Caco-2 (cell line): ENCODE results near the gene ZNF695. TPM values are rescaled to one million over a fixed set of nuclear protein-coding genes. Genes with fewer than 3 reads are reported as not detected.
A peak's percentile ranks its signal among the peaks of the same experiment; 100 is the strongest.
"Not testable (repeated sequence)": the region's sequence is repeated elsewhere in the genome, so short reads cannot be mapped to it uniquely, and the experiment has no call there.

Source experiments
- BruUV-seq: library from RNA; stranded (reverse); fragments of 400-500 nt; replicated peaks from 2 replicates; lab custom pipeline; 2021; lab: Mats Ljungman, UMichigan
- CTCF ChIA-PET: fragments of 300-600 bp; sonication (Branson Sonifier 250); formaldehyde crosslinking; loops from one replicate; lab custom pipeline; 2022; ENCODE audit warnings: antibody characterized with exemption; lab: Charles Lee
- POLR2A ChIA-PET: fragments of 300-600 bp; sonication (Branson Sonifier 250); formaldehyde crosslinking; loops from one replicate; lab custom pipeline; 2022; ENCODE audit warnings: antibody characterized with exemption; lab: Charles Lee
- DNase-seq, 2 experiments: peaks; one replicate each; pipeline versions ENCODE4 v3.0.0 to v3.0.0-alpha.2; 2020 to 2022
- H3K27me3 ChIP-seq: replicated peaks from 2 replicates; pipeline ENCODE4 v1.6.0; 2011; ENCODE audit warnings: low read length; ENCODE audit not compliant: control insufficient read depth, insufficient read depth
- H3K36me3 ChIP-seq: 2 replicates; pipeline ENCODE4 v1.5.1; 2011; ENCODE audit warnings: low read length; ENCODE audit not compliant: control insufficient read depth, insufficient read depth
- H3K4me1 ChIP-seq: fragments of 250-450 bp; sonication (Bioruptor Pico); 2 replicates; pipeline ENCODE4 v1.5.1; 2020; ENCODE audit warnings: mild to moderate bottlenecking
- H3K4me3 ChIP-seq: 2 replicates; pipeline ENCODE4 v1.5.1; 2011; ENCODE audit warnings: low read depth, mild to moderate bottlenecking, control low read depth, low read length
- H3K9me3 ChIP-seq: fragments of 250-450 bp; sonication (Bioruptor Pico); 2 replicates; pipeline ENCODE4 v1.5.1; 2020; ENCODE audit warnings: mild to moderate bottlenecking, moderate library complexity
- H3K27ac Mint-ChIP-seq: one replicate; pipeline ENCODE4 v1.8.0; 2022; ENCODE audit warnings: mixed read lengths; ENCODE audit not compliant: unreplicated experiment
- H3K27me3 Mint-ChIP-seq: one replicate; pipeline ENCODE4 v1.8.0; 2022; ENCODE audit warnings: mixed read lengths; ENCODE audit not compliant: insufficient read depth, unreplicated experiment
- H3K36me3 Mint-ChIP-seq: one replicate; pipeline ENCODE4 v1.8.0; 2022; ENCODE audit warnings: mild to moderate bottlenecking, mixed read lengths; ENCODE audit not compliant: insufficient read depth, unreplicated experiment
- H3K4me1 Mint-ChIP-seq: one replicate; pipeline ENCODE4 v1.8.0; 2022; ENCODE audit warnings: low read depth, mixed read lengths; ENCODE audit not compliant: unreplicated experiment
- H3K4me3 Mint-ChIP-seq: one replicate; pipeline ENCODE4 v1.8.0; 2022; ENCODE audit warnings: mild to moderate bottlenecking, moderate library complexity, mixed read lengths; ENCODE audit not compliant: unreplicated experiment
- H3K9me3 Mint-ChIP-seq: one replicate; pipeline ENCODE4 v1.8.0; 2022; ENCODE audit warnings: mixed read lengths; ENCODE audit not compliant: unreplicated experiment
- intact Hi-C: fragments of 100-400 bp; cut with micrococcal nuclease; formaldehyde crosslinking; loops from one replicate; pipeline ENCODE4 v1.10.0; 2022; ENCODE audit not compliant: unreplicated experiment
- total RNA-seq: library from RNA; stranded (reverse); gene quantifications from 2 replicates; pipeline ENCODE4 v1.2.3, GENCODE V29; 2022
- TF ChIP-seq, protein P1 (sequence below), 2 experiments: fragments of 200-600 bp in 1 of 2; IDR thresholded peaks; 1 replicate in 1 of 2; 2 replicates in 1 of 2; pipeline versions ENCODE4 v1.5.1 to v1.8.0; 2011 to 2022; ENCODE audit warnings: antibody characterized with exemption in 1 of 2, control low read depth in 1 of 2, inconsistent platforms in 1 of 2, low read depth in 1 of 2, low read length in 1 of 2, mild to moderate bottlenecking in 1 of 2, moderate library complexity in 1 of 2; ENCODE audit not compliant: insufficient read depth in 1 of 2, severe bottlenecking in 1 of 2, unreplicated experiment in 1 of 2

The ZNF695 gene
- total RNA-seq, 1 experiment from 2014 or later: 25.2 TPM

DNA sequence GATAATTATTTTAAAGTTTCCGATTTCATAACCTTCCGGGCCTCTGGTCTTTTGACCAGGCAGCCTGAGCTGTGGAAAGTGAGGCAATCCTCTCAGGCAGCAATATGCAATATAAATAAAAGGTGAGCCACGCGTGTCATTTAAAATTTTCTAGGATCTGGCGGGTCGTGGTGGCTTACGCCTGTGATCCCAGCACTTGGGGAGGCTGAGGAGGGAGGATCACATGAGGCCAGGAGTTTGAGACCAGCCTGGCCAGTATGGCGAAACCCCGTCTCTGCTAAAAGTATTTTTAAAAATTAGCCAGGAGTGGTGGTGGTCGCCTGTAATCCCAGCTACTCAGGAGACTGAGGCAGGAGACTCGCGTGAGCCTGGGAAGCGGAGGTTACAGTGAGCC, 546 bp upstream of the ZNF695 start:
- Histone ChIP-seq H3K4me3 (peak overlapping the region; percentile 97), H3K9me3 (peaks cover 28% of the 10 kb centered on the region), H3K36me3 (no peaks in the 10 kb centered on the region; the same call in 1 of the 2 replicates), H3K27me3 (no peaks in the 10 kb centered on the region), H3K4me1 (0 out of 2 replicates have a peak, but pooled peaks cover 5% of the 10 kb centered on the region)
- Mint-ChIP-seq H3K9me3 (peaks cover 8% of the 10 kb centered on the region), H3K27ac (peak overlapping the region; percentile 99), H3K4me3 (peak overlapping the region; percentile 95), H3K4me1 (no peaks in the 10 kb centered on the region), H3K36me3 (peaks cover 44% of the 10 kb centered on the region), H3K27me3 (no peaks in the 10 kb centered on the region)
- CTCF ChIA-PET: no interaction called here
- TF ChIP-seq, protein P1, sequence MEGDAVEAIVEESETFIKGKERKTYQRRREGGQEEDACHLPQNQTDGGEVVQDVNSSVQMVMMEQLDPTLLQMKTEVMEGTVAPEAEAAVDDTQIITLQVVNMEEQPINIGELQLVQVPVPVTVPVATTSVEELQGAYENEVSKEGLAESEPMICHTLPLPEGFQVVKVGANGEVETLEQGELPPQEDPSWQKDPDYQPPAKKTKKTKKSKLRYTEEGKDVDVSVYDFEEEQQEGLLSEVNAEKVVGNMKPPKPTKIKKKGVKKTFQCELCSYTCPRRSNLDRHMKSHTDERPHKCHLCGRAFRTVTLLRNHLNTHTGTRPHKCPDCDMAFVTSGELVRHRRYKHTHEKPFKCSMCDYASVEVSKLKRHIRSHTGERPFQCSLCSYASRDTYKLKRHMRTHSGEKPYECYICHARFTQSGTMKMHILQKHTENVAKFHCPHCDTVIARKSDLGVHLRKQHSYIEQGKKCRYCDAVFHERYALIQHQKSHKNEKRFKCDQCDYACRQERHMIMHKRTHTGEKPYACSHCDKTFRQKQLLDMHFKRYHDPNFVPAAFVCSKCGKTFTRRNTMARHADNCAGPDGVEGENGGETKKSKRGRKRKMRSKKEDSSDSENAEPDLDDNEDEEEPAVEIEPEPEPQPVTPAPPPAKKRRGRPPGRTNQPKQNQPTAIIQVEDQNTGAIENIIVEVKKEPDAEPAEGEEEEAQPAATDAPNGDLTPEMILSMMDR (IDR thresholded peaks at IDR 0.05; ENCODE audit: insufficient read depth in 1 of 2, low read depth in 1 of 2, low read length in 1 of 2, severe bottlenecking in 1 of 2, unreplicated experiment in 1 of 2): no peak
- intact Hi-C loops: loop anchor here (1.0 to 5.0 kb wide), 3 partner anchors 70 to 94 kb away; partner anchors contain the start of genes ZNF669 and ZNF670
- BruUV-seq: no TSS peak
- POLR2A ChIA-PET: no interaction called here
- DNase-seq: no peak

DNA sequence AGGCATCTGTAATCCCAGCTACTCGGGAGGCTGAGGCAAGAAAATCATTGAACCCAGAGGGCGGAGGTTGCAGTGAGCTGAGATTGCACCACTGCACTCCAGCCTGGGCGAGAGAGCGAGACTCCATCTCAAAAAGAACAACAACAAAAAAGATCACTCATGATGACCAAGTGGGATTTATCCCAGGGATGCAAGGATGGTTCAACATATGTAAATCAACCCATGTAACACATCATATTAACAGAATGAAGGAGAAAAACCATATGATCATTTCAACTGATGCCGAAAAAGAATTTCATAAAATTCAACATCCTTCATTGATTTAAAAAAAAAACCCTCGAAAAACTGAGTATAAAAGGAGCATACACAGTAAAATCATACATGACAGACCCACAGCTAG, 3.8 kb downstream of the ZNF695 start:
- CTCF ChIA-PET, H3K4me1 ChIP-seq, H3K27ac Mint-ChIP-seq, H3K4me1 Mint-ChIP-seq, POLR2A ChIA-PET, H3K36me3 ChIP-seq, BruUV-seq, H3K27me3 ChIP-seq, H3K4me3 Mint-ChIP-seq, H3K4me3 ChIP-seq, DNase-seq, intact Hi-C loops, H3K27me3 Mint-ChIP-seq: not testable (repeated sequence)
- peaks cover 39% of the 10 kb centered on the region for H3K9me3 ChIP-seq
- H3K36me3 Mint-ChIP-seq: peaks cover 82% of the 10 kb centered on the region
- peaks cover 34% of the 10 kb centered on the region for H3K9me3 Mint-ChIP-seq

DNA sequence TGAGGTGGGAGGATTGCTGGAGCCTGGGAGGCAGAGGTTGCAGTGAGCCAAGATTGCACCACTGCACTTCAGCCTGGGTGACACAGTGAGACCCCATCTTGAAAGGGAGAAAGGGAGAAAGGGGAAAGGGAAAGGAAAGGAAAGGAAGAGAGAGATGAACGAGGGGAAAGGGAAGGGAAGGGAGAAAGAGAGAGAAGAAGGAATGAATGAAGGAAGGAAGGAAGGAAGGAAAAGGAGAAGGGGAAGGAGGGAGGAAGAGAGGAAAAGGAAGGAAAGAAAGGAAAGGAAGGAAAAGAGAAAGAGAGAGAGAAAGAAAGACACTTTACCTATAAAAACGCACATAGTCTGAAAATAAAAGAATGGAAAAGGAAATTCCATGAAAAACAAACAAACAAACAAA, 18.0 kb downstream of the ZNF695 start:
- POLR2A ChIA-PET: no interaction called here
- H3K4me3 Mint-ChIP-seq: no peak overlapping the region
- no peak for DNase-seq
- H3K9me3 Mint-ChIP-seq: peaks cover 55% of the 10 kb centered on the region
- no peaks in the 10 kb centered on the region for H3K27me3 ChIP-seq
- H3K36me3 Mint-ChIP-seq: peaks cover 98% of the 10 kb centered on the region
- no TSS peak for BruUV-seq
- H3K27ac Mint-ChIP-seq: no peak overlapping the region
- peaks cover 74% of the 10 kb centered on the region for H3K9me3 ChIP-seq
- CTCF ChIA-PET: no interaction called here
- TF ChIP-seq, protein P1 (IDR thresholded peaks at IDR 0.05; ENCODE audit: insufficient read depth in 1 of 2, low read depth in 1 of 2, low read length in 1 of 2, severe bottlenecking in 1 of 2, unreplicated experiment in 1 of 2): no peak
- H3K4me1 ChIP-seq: no peaks in the 10 kb centered on the region
- intact Hi-C loops: no loop called here
- no peak overlapping the region for H3K4me3 ChIP-seq
- H3K27me3 Mint-ChIP-seq: no peaks in the 10 kb centered on the region
- H3K4me1 Mint-ChIP-seq: no peaks in the 10 kb centered on the region
- H3K36me3 ChIP-seq: peaks cover 3% of the 10 kb centered on the region
